ENCODE measurements around the gene P2RX2. TPM values are rescaled to one million over a fixed set of nuclear protein-coding genes. Genes with fewer than 3 reads are reported as not detected.

The P2RX2 gene
- total RNA-seq, 1 donor from 2014 or later = not detected

GRCh38 chr12:132634411-132634990 lies 15.9 kb downstream of the P2RX2 start:
- H3K4me3 ChIP-seq = no peak overlapping the region
- H3K4me3 Mint-ChIP-seq = peak overlapping the region; percentile 62
- no peak overlapping the region for H2AFZ ChIP-seq (replicated peaks)
- H3K27me3 ChIP-seq = no peaks in the 10 kb centered on the region
- H3K79me2 ChIP-seq (ENCODE audit: low read depth) = no peaks in the 10 kb centered on the region
- peaks cover 6% of the 10 kb centered on the region for H3K27me3 Mint-ChIP-seq (ENCODE audit: insufficient read depth, low read depth)
- no peaks in the 10 kb centered on the region for H3K9me3 Mint-ChIP-seq
- H3K4me1 Mint-ChIP-seq = peaks cover 3% of the 10 kb centered on the region
- H3K27ac ChIP-seq = no peak overlapping the region
- no peak overlapping the region for H3K9ac ChIP-seq
- no peak for DNase-seq (ENCODE audit: low spot score)
- peaks cover 68% of the 10 kb centered on the region for H3K36me3 Mint-ChIP-seq
- H3K27ac Mint-ChIP-seq = peak overlapping the region; percentile 21
- H3F3A ChIP-seq (ENCODE audit: low read depth) = peaks cover 10% of the 10 kb centered on the region
- H3K4me1 ChIP-seq = no peaks in the 10 kb centered on the region
- H3K4me2 ChIP-seq = no peak overlapping the region
- H4K20me1 ChIP-seq (ENCODE audit: low read depth) = peaks cover 11% of the 10 kb centered on the region
- H3K9me3 ChIP-seq (ENCODE audit: low read depth) = no peaks in the 10 kb centered on the region
- no peak for TF ChIP-seq EZH2phosphoT487 (IDR thresholded peaks at IDR 0.05)
- TF ChIP-seq CTCF (IDR thresholded peaks at IDR 0.05) = no peak
- no peak for TF ChIP-seq EZH2 (IDR thresholded peaks at IDR 0.05)
- no peaks in the 10 kb centered on the region for H3K36me3 ChIP-seq

- DNase-seq (ENCODE audit: low spot score) = no peak
- no peaks in the 10 kb centered on the region for H3K36me3 ChIP-seq
- H4K20me1 ChIP-seq (ENCODE audit: low read depth) = peaks cover 11% of the 10 kb centered on the region
- no peaks in the 10 kb centered on the region for H3K79me2 ChIP-seq (ENCODE audit: low read depth)
- H3F3A ChIP-seq (ENCODE audit: low read depth) = peaks cover 14% of the 10 kb centered on the region
- no peak overlapping the region for H3K4me2 ChIP-seq
- no peak overlapping the region for H3K4me3 ChIP-seq
- Mint-ChIP-seq H3K9me3 (no peaks in the 10 kb centered on the region), H3K36me3 (peaks cover 60% of the 10 kb centered on the region), H3K27ac (no peak overlapping the region), H3K4me1 (peaks cover 3% of the 10 kb centered on the region), H3K4me3 (peak overlapping the region; percentile 62), H3K27me3 (ENCODE audit: insufficient read depth, low read depth) (peaks cover 6% of the 10 kb centered on the region)
- TF ChIP-seq EZH2phosphoT487 (IDR thresholded peaks at IDR 0.05) = no peak
- TF ChIP-seq EZH2 (IDR thresholded peaks at IDR 0.05) = no peak
- TF ChIP-seq CTCF (IDR thresholded peaks at IDR 0.05) = no peak
- H2AFZ ChIP-seq (replicated peaks) = no peak overlapping the region
- no peaks in the 10 kb centered on the region for H3K27me3 ChIP-seq
- H3K9ac ChIP-seq = no peak overlapping the region
- no peaks in the 10 kb centered on the region for H3K4me1 ChIP-seq
- no peaks in the 10 kb centered on the region for H3K9me3 ChIP-seq (ENCODE audit: low read depth)
- no peak overlapping the region for H3K27ac ChIP-seq
Observed at GRCh38 chr12:132635076-132635955, 16.7 kb downstream of the P2RX2 start.

GRCh38 chr12:132637811-132638210 lies 19.2 kb downstream of the P2RX2 start:
- no peak overlapping the region for H3K4me2 ChIP-seq
- no peaks in the 10 kb centered on the region for H3K4me1 ChIP-seq
- H3K4me3 ChIP-seq = no peak overlapping the region
- no peak overlapping the region for H2AFZ ChIP-seq (replicated peaks)
- no peak overlapping the region for H3K9ac ChIP-seq
- no peaks in the 10 kb centered on the region for H3K36me3 ChIP-seq
- Mint-ChIP-seq H3K4me1 (peaks cover 3% of the 10 kb centered on the region), H3K27me3 (ENCODE audit: insufficient read depth, low read depth) (peaks cover 10% of the 10 kb centered on the region), H3K27ac (no peak overlapping the region), H3K4me3 (no peak overlapping the region), H3K9me3 (no peaks in the 10 kb centered on the region), H3K36me3 (peaks cover 48% of the 10 kb centered on the region)
- TF ChIP-seq EZH2 (IDR thresholded peaks at IDR 0.05) (no peak), CTCF (IDR thresholded peaks at IDR 0.05) (no peak), EZH2phosphoT487 (IDR thresholded peaks at IDR 0.05) (no peak)
- no peak for DNase-seq (ENCODE audit: low spot score)
- H3K9me3 ChIP-seq (ENCODE audit: low read depth) = no peaks in the 10 kb centered on the region
- H3K27me3 ChIP-seq = no peaks in the 10 kb centered on the region
- H4K20me1 ChIP-seq (ENCODE audit: low read depth) = peaks cover 17% of the 10 kb centered on the region
- H3F3A ChIP-seq (ENCODE audit: low read depth) = peaks cover 14% of the 10 kb centered on the region
- no peak overlapping the region for H3K27ac ChIP-seq
- H3K79me2 ChIP-seq (ENCODE audit: low read depth) = no peaks in the 10 kb centered on the region

All from neural progenitor cell (in vitro differentiated cells).